Heart left ventricle (tissue), 16 donors: ENCODE data around the gene CCDC187. TPM values are rescaled to one million over a fixed set of nuclear protein-coding genes. Genes with fewer than 3 reads are reported as not detected.

ENCODE experiments used
- ATAC-seq, 4 donors: fragments of 200-7000 bp; cut with Tn5 transposase; one replicate each; pipeline ENCODE4 v1.9.1; 2020 to 2022; ENCODE audit warnings: moderate library complexity in 4 of 4, mild to moderate bottlenecking in 3 of 4, moderate number of reproducible peaks in 1 of 4
- DNase-seq, 5 donors: peaks; one replicate each; pipeline ENCODE4 v3.0.0-alpha.2; 2020
- H3K27ac ChIP-seq, 12 donors: fragments of 200-600 bp; sonication (generic) in 4 of 12; one replicate each; pipeline versions ENCODE4 v1.5.0 to v1.8.0; 2016 to 2022; ENCODE audit warnings: mild to moderate bottlenecking in 2 of 12
- H3K27me3 ChIP-seq, 9 donors: fragments of 200-600 bp; sonication (generic) in 2 of 9; one replicate each; pipeline versions ENCODE4 v1.5.1 to v1.8.0; 2016 to 2022; ENCODE audit warnings: mild to moderate bottlenecking in 3 of 9
- H3K36me3 ChIP-seq, 9 donors: fragments of 200-600 bp; sonication (generic) in 2 of 9; one replicate each; pipeline versions ENCODE4 v1.5.0 to v1.8.0; 2018 to 2022; ENCODE audit warnings: mild to moderate bottlenecking in 2 of 9
- H3K4me1 ChIP-seq, 12 donors: fragments of 200-600 bp; sonication (generic) in 4 of 12; one replicate each; pipeline versions ENCODE4 v1.5.0 to v1.8.0; 2016 to 2022; ENCODE audit warnings: mild to moderate bottlenecking in 3 of 12
- H3K4me3 ChIP-seq, 12 donors: fragments of 200-600 bp; sonication (generic) in 4 of 12; one replicate each; pipeline versions ENCODE4 v1.5.0 to v1.8.0; 2017 to 2022; ENCODE audit warnings: mild to moderate bottlenecking in 9 of 12, moderate library complexity in 4 of 12
- H3K9me3 ChIP-seq, 12 donors: fragments of 200-600 bp; sonication (generic) in 4 of 12; one replicate each; pipeline versions ENCODE4 v1.5.0 to v1.8.0; 2016 to 2022; ENCODE audit warnings: mild to moderate bottlenecking in 1 of 12
- POLR2A ChIP-seq, 2 donors: fragments of 450-650 bp; IDR thresholded peaks; one replicate each; pipeline ENCODE4 v1.6.1; 2017; ENCODE audit warnings: antibody characterized with exemption in 2 of 2, mild to moderate bottlenecking in 2 of 2, moderate library complexity in 2 of 2
- WGBS, 4 donors: extraction: QIAGEN DNeasy Blood & Tissue Kit in 2 of 4; methylation state at CpG; one replicate each; pipeline versions ENCODE4 v1.1.5 to v1.1.7; 2013 to 2018; 5-methylcytosine and 5-hydroxymethylcytosine counted together
- intact Hi-C, 10 donors: fragments of 100-400 bp; cut with DNase I; formaldehyde crosslinking; loops; one replicate each; pipeline versions ENCODE4 v1.11.1 to v1.14.2; 2022
- polyA plus RNA-seq, 2 donors: library from polyadenylated mRNA; stranded (reverse); fragments of 200-250 nt; gene quantifications; one replicate each; pipeline ENCODE4 v1.2.3, GENCODE V29; 2013
- total RNA-seq, 9 donors: library from RNA; depleted of rRNA in 2 of 9; stranded (reverse); fragments of >200 nt in 2 of 9; fragmentation: NEBNext Ultra II Directional in 3 of 9; extraction: Animal tissue kit (Norgen Biotek cat#: 25700) in 3 of 9; gene quantifications; one replicate each; pipeline versions ENCODE4 v1.1.0 to v1.2.4, GENCODE V29; 2016 to 2023
- TF ChIP-seq, protein P1 (sequence below), 12 donors: fragments of 200-600 bp; sonication (generic) in 4 of 12; IDR thresholded peaks; one replicate each; pipeline versions ENCODE4 v1.5.0 to v1.8.0; 2018 to 2022; ENCODE audit warnings: antibody characterized with exemption in 12 of 12, mild to moderate bottlenecking in 5 of 12
- donor health status: ischemic (EF 13 %, LVEDD 7.1; RV severe dilation, severe dysfunction).
- donor health status: healthy with polysubstance abuse.
- donor health status: DM: no; HTN: yes; CAD: no.
- donor health status: DM: no; HTN: no; CAD: no.
- donor health status: ischemic (EF 25% LVEDD 6.9; RV normal size, moderate dysfunction).
- donor health status: ischemic (EF 25% LVEDD 5.7; RV mildly dilated, moderate dysfunction).
- donor health status: healthy.
- donor health status: DM: yes; HTN: yes; CAD: no.
- donor health status: ischemic (EF 35%, LVEDD 5.7; RV mildly dilated, moderate dysfunction).
- donor health status: nonischemic (EF 11% LVEDD 7.7; RV severe dilation, severe dysfunction).
- donor health status: DM: yes; HTN: yes; CAD: no.
- donor health status: PGD.
- donor health status: ischemic (EF 29% LVEDD 5.4; RV normal size, mild dysfunction).
- donor health status: nonischemic (EF 23%, LVEDD 6.1; RV moderate dilation, normal function).

The CCDC187 gene
- total and polyA plus RNA-seq, 11 donors = 0.04 TPM; not detected in 10

DNA sequence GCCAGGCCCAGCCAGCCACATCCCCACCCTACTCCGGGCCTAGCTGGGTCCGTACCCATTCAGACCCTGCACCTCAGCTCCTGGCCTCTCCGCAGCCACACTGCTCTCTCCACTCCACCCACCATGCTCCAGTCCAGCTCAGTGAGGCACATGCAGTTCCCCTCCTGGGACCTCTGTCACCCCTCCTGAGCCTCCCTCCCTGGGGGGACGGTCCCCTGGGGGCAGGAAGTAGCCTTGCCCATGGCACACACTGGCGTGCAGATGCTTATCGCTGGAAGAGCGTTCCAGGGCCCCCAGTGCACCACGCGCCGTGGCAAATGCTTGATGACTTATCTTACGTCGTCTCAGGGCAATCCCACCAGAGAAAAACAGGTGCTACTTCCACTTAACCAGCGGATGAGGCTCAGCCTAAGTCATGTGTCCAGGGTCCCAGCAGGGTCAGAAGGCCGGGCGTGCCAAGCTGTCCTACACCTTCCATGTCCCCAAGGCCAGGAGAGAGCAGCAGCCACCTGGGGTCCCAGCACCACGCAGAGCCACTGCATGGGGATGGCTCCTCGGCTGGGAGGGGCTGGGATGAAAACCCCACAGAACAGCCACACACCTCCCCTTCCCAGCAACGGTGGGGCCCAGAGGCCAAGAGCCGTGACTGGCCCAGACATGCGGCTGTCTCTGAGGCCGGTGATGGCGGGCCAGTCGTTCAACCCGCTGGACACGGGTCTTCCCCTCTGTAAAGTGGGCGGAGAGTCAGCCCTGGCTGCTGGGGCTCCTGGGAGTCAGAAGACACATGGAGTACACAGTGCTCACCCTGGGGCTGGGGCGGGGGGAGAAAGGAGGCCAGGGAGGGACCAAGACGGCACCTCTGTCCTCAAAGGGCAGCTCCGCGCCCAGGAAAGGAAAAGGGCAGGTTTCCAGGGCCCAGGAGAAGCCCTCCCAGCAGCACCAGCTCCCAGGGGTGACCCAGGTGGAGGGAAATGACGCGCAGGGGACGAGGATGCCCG lies 2.6 kb upstream of the CCDC187 start:
- no peaks in the 10 kb centered on the region for H3K36me3 ChIP-seq
- no peak overlapping the region for H3K27ac ChIP-seq
- no peak for DNase-seq
- TF ChIP-seq, protein P1, sequence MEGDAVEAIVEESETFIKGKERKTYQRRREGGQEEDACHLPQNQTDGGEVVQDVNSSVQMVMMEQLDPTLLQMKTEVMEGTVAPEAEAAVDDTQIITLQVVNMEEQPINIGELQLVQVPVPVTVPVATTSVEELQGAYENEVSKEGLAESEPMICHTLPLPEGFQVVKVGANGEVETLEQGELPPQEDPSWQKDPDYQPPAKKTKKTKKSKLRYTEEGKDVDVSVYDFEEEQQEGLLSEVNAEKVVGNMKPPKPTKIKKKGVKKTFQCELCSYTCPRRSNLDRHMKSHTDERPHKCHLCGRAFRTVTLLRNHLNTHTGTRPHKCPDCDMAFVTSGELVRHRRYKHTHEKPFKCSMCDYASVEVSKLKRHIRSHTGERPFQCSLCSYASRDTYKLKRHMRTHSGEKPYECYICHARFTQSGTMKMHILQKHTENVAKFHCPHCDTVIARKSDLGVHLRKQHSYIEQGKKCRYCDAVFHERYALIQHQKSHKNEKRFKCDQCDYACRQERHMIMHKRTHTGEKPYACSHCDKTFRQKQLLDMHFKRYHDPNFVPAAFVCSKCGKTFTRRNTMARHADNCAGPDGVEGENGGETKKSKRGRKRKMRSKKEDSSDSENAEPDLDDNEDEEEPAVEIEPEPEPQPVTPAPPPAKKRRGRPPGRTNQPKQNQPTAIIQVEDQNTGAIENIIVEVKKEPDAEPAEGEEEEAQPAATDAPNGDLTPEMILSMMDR (IDR thresholded peaks at IDR 0.05) = no peak
- TF ChIP-seq POLR2A (IDR thresholded peaks at IDR 0.05) = no peak
- peaks cover 0 to 25% (median 4%) of the 10 kb centered on the region in 9 donors for H3K27me3 ChIP-seq
- no peak for ATAC-seq
- no peak overlapping the region for H3K4me3 ChIP-seq
- H3K4me1 ChIP-seq = no peaks in the 10 kb centered on the region
- 40 to 61% (median 44%) methylated on average over 29 to 34 of the region's 34 CpGs for WGBS, 4 donors
- intact Hi-C loops = no loop called here
- no peaks in the 10 kb centered on the region for H3K9me3 ChIP-seq

DNA sequence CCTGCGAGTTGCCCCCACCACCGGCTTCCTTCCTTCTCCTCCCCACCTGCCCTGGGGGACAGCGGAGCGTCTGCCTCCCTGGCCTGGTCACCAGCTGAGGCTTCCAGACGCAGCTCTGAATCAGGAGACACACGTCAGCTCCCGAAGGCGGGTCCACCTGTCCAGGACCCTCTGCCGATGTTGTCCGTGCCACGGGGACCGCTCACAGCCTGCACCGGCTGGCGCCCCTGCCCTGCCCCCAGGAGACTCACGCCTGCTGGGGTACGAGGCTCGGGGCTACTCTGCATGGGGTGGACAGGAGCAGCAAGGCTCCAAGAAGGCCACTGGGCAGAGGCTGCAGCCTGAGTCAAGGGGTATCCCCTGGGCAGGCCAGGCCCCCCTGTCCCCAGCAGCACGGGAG lies 1.9 kb upstream of the CCDC187 start:
- Histone ChIP-seq H3K4me1 (no peaks in the 10 kb centered on the region), H3K27me3 (peaks cover 0 to 18% (median 4%) of the 10 kb centered on the region in 9 donors), H3K9me3 (no peaks in the 10 kb centered on the region), H3K36me3 (no peaks in the 10 kb centered on the region), H3K27ac (no peak overlapping the region), H3K4me3 (no peak overlapping the region)
- 56 to 69% (median 58%) methylated on average over 7 to 18 of the region's 18 CpGs for WGBS, 4 donors
- ATAC-seq = peak in 1 of 4 donors; percentile 14
- TF ChIP-seq, protein P1 (IDR thresholded peaks at IDR 0.05) = no peak
- TF ChIP-seq POLR2A (IDR thresholded peaks at IDR 0.05) = no peak
- intact Hi-C loops = no loop called here
- no peak for DNase-seq

- no peak for DNase-seq
- no peaks in the 10 kb centered on the region for H3K9me3 ChIP-seq
- peaks cover 0 to 10% (median 0%) of the 10 kb centered on the region in 9 donors for H3K27me3 ChIP-seq
- intact Hi-C loops = no loop called here
- no peak overlapping the region for H3K27ac ChIP-seq
- ATAC-seq = peak in 2 of 4 donors; percentile 16 to 22
- WGBS, 4 donors = 73 to 80% (median 75%) methylated on average over 6 to 13 of the region's 13 CpGs
- no peaks in the 10 kb centered on the region for H3K4me1 ChIP-seq
- H3K36me3 ChIP-seq = no peaks in the 10 kb centered on the region
- no peak overlapping the region for H3K4me3 ChIP-seq
- TF ChIP-seq, protein P1 (IDR thresholded peaks at IDR 0.05) = no peak
- no peak for TF ChIP-seq POLR2A (IDR thresholded peaks at IDR 0.05)
Measured at GRCh38 chr9:136304981-136305380, 1.1 kb upstream of the CCDC187 start.

DNA sequence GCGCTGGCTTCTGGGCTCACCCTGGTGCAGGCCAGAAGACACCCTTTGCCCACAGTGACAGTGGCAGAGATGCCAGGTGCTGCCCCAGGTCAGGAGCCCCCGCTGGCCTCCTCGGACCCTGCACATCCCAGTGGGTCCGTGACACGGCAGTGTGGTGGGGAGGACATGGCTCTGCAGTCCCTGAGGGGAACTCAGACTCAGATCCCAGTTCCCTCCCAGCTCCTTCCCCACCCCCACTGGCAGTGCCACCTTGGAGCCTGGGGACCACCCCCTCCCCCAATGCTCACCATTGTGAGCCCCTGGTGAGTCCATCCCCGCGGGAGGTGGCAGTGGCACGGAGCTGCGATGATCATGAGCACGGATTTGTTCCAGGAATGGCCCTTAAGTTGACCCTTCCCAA lies 562 bp upstream of the CCDC187 start:
- intact Hi-C loops = no loop called here
- no peak overlapping the region for H3K4me3 ChIP-seq
- ATAC-seq = no peak
- H3K27me3 ChIP-seq = peaks cover 0 to 10% (median 0%) of the 10 kb centered on the region in 9 donors
- H3K4me1 ChIP-seq = no peaks in the 10 kb centered on the region
- no peak for TF ChIP-seq POLR2A (IDR thresholded peaks at IDR 0.05)
- TF ChIP-seq, protein P1 (IDR thresholded peaks at IDR 0.05) = no peak
- DNase-seq = no peak
- no peak overlapping the region for H3K27ac ChIP-seq
- no peaks in the 10 kb centered on the region for H3K36me3 ChIP-seq
- H3K9me3 ChIP-seq = no peaks in the 10 kb centered on the region
- 79 to 89% (median 85%) methylated on average over 9 to 10 of the region's 10 CpGs for WGBS, 4 donors
